GM23338 (cell line): ENCODE results near the gene TAGLN. TPM values are rescaled to one million over a fixed set of nuclear protein-coding genes. Genes with fewer than 3 reads are reported as not detected.

Experiments used
- CREB1 ChIP-seq: fragments of 250-450 bp; sonication (Bioruptor Pico); IDR thresholded peaks from 2 replicates; pipeline ENCODE4 v1.5.0; 2020; ENCODE audit warnings: low read depth, mild to moderate bottlenecking, moderate library complexity
- CTCF ChIP-seq, 2 experiments: fragments of 200-600 bp in 1 of 2; sonication (generic) in 1 of 2; conservative IDR thresholded peaks; 2 replicates each; pipeline versions ENCODE4 v1.5.1 to v1.6.1; 2016 to 2017; ENCODE audit warnings: antibody characterized with exemption in 2 of 2, low read depth in 2 of 2, mild to moderate bottlenecking in 2 of 2, moderate library complexity in 1 of 2
- EZH2phosphoT487 ChIP-seq: fragments of 200-600 bp; sonication (generic); IDR thresholded peaks from one replicate; pipeline ENCODE4 v1.8.1; 2018; ENCODE audit warnings: antibody characterized with exemption; ENCODE audit not compliant: unreplicated experiment
- ZNF462 ChIP-seq: fragments of 250-450 bp; sonication (Bioruptor Pico); IDR thresholded peaks from 2 replicates; pipeline ENCODE4 v1.5.0; 2020; ENCODE audit warnings: mild to moderate bottlenecking, moderate library complexity
- polyA plus RNA-seq: library from polyadenylated mRNA; unstranded; fragments of >200 nt; fragmentation: Nextera tagmentation; extraction: Ambion mirVana; gene quantifications from 2 replicates; pipeline ENCODE4 v1.2.1, GENCODE V29; 2016
- total RNA-seq: library from RNA; depleted of rRNA; stranded (reverse); fragments of >200 nt; shearing (Covaris generic); gene quantifications from 2 replicates; pipeline ENCODE4 v1.2.3, GENCODE V29; 2014
- TF ChIP-seq, protein P1 (sequence below): IDR thresholded peaks from 2 replicates; pipeline ENCODE4 v1.6.1; 2016; ENCODE audit warnings: antibody characterized with exemption

The TAGLN gene
- total and polyA plus RNA-seq, 2 experiments from 2014 or later, result 86.8 to 130 TPM

DNA sequence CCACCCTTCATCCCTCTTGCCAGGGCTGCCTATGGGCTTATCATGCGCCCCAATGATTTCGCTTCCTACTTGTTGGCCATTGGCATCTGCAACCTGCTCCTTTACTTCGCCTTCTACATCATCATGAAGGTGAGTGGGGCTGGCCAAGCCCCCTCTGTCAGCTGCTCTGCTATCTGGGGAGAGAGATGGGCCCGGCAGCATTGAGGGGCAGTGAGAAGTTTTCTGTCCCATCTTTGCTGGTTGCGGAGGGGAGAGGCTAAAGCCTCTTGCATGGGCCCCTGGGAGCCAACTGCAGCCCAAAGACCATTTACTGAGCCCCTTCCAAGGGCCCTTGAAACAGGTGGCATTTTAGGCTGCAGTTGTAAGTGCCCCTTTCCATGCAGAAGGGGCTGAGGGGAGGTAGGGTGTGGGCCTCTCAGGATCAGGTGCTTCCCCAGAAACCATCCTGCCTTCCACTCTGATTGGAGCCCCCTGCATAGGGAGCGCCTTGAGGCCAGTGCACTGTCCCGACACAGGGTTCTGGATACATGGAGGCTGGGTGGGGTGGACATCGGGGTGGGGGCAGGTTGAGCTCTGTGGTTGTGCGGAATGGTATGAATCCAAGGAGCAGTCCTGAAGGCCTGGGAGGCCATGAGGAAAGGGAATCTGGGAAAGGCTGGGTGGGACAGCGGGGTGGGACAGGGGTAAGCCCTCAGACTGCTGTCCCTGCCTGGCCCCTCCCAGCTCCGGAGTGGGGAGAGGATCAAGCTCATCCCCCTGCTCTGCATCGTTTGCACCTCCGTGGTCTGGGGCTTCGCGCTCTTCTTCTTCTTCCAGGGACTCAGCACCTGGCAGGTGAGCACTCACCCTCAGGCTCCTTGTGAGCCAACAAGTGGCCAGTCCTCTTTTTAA, 5.8 kb upstream of the TAGLN start (continued):
- TF ChIP-seq ZNF462 (CRISPR knock-in tag) (no peak), CTCF (conservative IDR thresholded peaks at IDR 0.05; ENCODE audit: low read depth in 2 of 2) (no peak), CREB1 (CRISPR knock-in tag) (no peak), EZH2phosphoT487 (no peak)
- TF ChIP-seq, protein P1, sequence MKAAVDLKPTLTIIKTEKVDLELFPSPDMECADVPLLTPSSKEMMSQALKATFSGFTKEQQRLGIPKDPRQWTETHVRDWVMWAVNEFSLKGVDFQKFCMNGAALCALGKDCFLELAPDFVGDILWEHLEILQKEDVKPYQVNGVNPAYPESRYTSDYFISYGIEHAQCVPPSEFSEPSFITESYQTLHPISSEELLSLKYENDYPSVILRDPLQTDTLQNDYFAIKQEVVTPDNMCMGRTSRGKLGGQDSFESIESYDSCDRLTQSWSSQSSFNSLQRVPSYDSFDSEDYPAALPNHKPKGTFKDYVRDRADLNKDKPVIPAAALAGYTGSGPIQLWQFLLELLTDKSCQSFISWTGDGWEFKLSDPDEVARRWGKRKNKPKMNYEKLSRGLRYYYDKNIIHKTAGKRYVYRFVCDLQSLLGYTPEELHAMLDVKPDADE, result no peak
